Measurements from ENCODE around the gene PSMA7. TPM values are rescaled to one million over a fixed set of nuclear protein-coding genes. Genes with fewer than 3 reads are reported as not detected.
A peak's percentile ranks its signal among the peaks of the same experiment; 100 is the strongest.

PSMA7 gene
- total RNA-seq, 1 donor from 2014 or later: 318 TPM

DNA sequence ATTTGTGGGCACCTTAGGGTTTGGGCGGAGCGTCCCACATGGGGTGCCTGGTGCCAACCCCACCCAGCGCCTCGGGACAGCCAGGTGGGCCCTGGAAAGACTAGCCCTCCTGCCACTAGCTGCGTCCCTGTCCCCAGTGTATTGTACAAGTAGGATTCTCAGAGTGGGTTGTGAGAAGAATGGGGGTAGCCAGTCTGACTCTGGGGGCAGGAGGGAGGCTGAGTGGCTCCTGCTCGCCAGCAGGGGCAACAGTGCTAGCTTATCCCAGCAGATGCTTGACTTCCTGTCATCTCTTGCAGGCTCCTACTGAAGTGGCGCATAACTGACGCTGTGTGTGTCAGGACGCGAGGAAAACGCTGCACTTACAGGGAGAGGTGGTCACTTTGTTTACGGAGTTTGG is 9.3 kb downstream of the PSMA7 start:
- no peak for DNase-seq (ENCODE audit: low read depth, low spot score)

DNA sequence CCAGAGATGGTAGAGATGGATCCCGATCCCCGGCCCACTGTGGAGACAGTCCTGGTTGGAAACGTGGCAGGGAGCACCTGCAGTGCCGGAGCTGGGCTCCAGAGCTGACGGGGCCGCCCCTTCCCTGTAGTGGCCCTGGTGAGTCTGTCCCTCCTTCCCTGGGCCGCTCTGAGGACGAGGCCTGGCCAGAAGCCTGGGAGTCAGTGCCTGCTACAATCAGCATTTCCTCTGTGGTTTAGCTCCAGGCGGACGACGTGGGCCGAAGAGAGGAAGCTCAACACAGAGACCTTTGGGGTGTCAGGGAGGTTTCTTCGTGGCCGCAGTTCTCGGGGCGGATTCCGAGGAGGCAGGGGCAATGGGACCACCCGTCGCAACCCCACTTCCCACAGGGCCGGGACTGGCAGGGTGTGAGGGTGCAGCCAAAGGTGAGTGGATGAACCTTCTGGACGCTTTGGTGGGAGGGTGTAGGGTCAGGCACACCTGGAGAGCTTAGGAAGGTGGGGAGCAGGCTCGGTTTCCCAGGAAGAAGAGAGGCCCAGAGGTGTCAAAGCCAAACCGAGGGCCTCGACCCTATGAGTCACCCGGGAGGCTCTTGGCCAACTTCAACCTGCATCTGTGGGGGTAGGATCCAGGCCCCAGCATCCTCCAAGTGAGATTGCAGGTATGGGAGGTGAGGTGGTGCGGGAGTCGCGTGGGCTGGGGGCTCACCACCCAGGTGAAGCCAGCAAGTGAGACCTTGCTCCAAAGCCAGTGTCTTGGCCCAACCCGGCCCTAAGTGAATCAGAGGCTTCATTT is 9.9 kb downstream of the PSMA7 start:
- Mint-ChIP-seq H3K36me3 (ENCODE audit: low read depth) (peaks cover 32% of the 10 kb centered on the region), H3K4me1 (no peaks in the 10 kb centered on the region)

More for the DNA sequence above, 9.3 kb downstream of the PSMA7 start:
- no peaks in the 10 kb centered on the region for H3K4me1 Mint-ChIP-seq
- TF ChIP-seq, protein P1, sequence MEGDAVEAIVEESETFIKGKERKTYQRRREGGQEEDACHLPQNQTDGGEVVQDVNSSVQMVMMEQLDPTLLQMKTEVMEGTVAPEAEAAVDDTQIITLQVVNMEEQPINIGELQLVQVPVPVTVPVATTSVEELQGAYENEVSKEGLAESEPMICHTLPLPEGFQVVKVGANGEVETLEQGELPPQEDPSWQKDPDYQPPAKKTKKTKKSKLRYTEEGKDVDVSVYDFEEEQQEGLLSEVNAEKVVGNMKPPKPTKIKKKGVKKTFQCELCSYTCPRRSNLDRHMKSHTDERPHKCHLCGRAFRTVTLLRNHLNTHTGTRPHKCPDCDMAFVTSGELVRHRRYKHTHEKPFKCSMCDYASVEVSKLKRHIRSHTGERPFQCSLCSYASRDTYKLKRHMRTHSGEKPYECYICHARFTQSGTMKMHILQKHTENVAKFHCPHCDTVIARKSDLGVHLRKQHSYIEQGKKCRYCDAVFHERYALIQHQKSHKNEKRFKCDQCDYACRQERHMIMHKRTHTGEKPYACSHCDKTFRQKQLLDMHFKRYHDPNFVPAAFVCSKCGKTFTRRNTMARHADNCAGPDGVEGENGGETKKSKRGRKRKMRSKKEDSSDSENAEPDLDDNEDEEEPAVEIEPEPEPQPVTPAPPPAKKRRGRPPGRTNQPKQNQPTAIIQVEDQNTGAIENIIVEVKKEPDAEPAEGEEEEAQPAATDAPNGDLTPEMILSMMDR (conservative IDR thresholded peaks at IDR 0.05): no peak
- H3K9me3 Mint-ChIP-seq: no peaks in the 10 kb centered on the region
- H3K27me3 Mint-ChIP-seq (ENCODE audit: low read depth): no peaks in the 10 kb centered on the region
- H3K27ac Mint-ChIP-seq (ENCODE audit: unreplicated experiment): no peak overlapping the region
- H3K36me3 Mint-ChIP-seq (ENCODE audit: low read depth): peaks cover 31% of the 10 kb centered on the region
- H3K4me3 Mint-ChIP-seq: peak overlapping the region; percentile 45

DNA sequence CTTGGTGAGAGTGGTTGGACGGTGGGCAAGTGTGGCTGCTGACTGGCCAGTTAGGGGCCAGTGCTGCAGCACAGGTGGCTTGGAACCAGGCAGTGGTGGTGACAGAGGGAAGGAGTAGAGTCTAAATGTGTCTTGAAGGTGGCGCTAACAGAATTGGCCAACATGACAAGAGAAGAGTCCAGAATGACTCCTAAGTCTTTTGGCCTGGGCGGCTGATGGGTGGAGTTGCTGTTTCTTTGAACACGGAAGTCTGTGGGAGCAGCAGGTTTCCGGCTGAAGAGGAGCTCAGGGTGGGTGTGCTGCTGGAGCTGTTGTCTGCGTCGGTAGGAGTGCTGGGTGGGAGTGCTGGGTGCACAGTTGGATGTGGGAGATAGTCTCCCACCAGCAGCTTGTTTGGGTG is 10.8 kb downstream of the PSMA7 start:
- TF ChIP-seq, protein P1 (conservative IDR thresholded peaks at IDR 0.05): no peak
- Mint-ChIP-seq H3K27ac (ENCODE audit: unreplicated experiment) (peak overlapping the region; percentile 53), H3K9me3 (no peaks in the 10 kb centered on the region), H3K4me1 (no peaks in the 10 kb centered on the region), H3K4me3 (no peak overlapping the region), H3K36me3 (ENCODE audit: low read depth) (peaks cover 30% of the 10 kb centered on the region), H3K27me3 (ENCODE audit: low read depth) (no peaks in the 10 kb centered on the region)
- no peak for DNase-seq (ENCODE audit: low read depth, low spot score)

More for the DNA sequence above, 9.9 kb downstream of the PSMA7 start:
- DNase-seq (ENCODE audit: low read depth, low spot score): no peak
- Mint-ChIP-seq H3K4me3 (peak overlapping the region; percentile 45), H3K9me3 (no peaks in the 10 kb centered on the region), H3K27ac (ENCODE audit: unreplicated experiment) (no peak overlapping the region), H3K27me3 (ENCODE audit: low read depth) (no peaks in the 10 kb centered on the region)
- TF ChIP-seq, protein P1 (conservative IDR thresholded peaks at IDR 0.05): no peak

DNA sequence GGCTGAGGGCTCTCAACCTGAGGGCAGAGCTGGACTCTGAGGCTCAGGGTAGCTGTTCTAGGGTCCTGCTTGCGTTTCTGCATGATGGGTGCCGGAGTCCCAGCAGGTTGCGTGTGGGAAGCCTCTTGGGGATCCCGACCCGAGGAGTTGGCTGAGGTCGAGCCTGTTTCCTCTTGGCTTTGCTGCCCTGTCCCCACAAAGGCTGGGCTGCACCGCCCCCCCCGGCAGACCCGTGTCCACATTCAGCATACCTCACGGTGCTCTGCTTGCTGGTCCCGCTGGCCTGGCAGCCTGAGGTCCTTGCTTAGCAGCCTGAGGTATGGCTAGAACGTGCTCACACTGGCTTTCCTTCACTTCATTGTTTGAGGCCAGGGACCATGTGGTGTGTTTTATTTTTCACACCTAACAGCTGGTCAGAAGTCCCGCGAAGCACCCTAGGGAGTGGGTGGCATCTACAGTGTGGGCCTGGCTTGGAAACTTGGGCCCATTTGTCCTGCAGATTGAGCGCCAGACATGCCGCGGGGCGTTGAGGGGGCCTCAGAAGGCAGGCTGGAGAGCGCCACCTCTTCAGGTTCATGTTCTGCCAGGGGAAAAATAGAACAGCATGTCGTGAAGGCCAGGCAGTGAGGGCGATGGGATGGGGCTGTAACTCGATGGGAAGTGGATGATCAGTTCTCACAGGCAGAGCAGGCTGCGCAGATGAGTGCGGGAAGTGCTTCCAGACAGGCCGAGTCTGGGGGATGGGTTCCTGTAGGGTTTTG is 11.5 kb downstream of the PSMA7 start:
- DNase-seq (ENCODE audit: low read depth, low spot score): no peak
- TF ChIP-seq, protein P1 (conservative IDR thresholded peaks at IDR 0.05): no peak
- H3K9me3 Mint-ChIP-seq: no peaks in the 10 kb centered on the region
- H3K27me3 Mint-ChIP-seq (ENCODE audit: low read depth): no peaks in the 10 kb centered on the region
- H3K36me3 Mint-ChIP-seq (ENCODE audit: low read depth): peaks cover 27% of the 10 kb centered on the region
- H3K27ac Mint-ChIP-seq (ENCODE audit: unreplicated experiment): peak overlapping the region; percentile 53
- no peaks in the 10 kb centered on the region for H3K4me1 Mint-ChIP-seq
- peak overlapping the region; percentile 44 for H3K4me3 Mint-ChIP-seq

DNA sequence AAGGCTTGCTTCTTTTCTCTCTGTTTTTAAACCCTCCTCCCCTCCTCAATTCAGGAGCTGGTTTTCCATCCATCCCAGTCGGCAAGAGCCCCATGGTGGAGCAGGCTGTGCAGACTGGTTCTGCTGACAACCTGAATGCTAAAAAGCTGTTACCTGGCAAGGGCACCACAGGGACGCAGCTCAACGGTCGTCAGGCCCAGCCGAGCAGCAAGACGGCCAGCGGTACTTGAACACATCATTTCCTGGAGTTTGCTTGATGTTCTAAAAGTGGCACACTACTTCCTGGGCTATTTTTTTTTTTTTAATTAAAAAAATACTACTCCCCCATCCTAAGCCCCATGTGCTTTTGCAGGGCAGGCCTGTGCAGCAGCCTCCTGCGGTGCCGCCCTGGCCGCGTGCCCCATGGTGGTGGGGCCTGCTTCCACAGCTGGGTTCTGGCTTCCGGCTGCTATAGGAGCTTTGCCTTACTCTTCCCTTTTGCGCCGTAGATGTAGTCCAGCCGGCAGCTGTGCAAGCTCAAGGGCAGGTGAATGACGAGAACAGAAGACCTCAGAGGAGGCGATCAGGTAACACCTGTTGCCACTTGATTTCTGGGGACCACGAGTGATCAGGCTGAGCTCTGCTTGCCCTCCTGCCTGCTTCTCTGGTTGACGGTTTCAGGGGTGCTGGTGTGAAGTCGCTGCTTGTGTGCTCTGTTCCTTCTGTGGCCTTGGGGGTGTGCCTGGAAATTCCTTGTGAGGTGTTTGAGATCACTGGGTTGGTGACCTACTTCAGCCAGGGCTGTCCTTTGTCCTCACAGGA is 13.3 kb downstream of the PSMA7 start:
- Mint-ChIP-seq H3K27me3 (ENCODE audit: low read depth) (no peaks in the 10 kb centered on the region), H3K27ac (ENCODE audit: unreplicated experiment) (no peak overlapping the region), H3K4me3 (no peak overlapping the region), H3K36me3 (ENCODE audit: low read depth) (peaks cover 27% of the 10 kb centered on the region), H3K9me3 (no peaks in the 10 kb centered on the region), H3K4me1 (no peaks in the 10 kb centered on the region)
- no peak for DNase-seq (ENCODE audit: low read depth, low spot score)
- TF ChIP-seq, protein P1 (conservative IDR thresholded peaks at IDR 0.05): no peak
